CD4-positive, alpha-beta T cell treated with Interleukin-17A for 1 hour (primary cell): ENCODE measurements around the gene TGFBR3.
A peak's percentile ranks its signal among the peaks of the same experiment; 100 is the strongest.

ENCODE experiments used
- DNase-seq: peaks from one replicate; pipeline ENCODE4 v3.0.0-alpha.2; 2020

Gene TGFBR3

DNA sequence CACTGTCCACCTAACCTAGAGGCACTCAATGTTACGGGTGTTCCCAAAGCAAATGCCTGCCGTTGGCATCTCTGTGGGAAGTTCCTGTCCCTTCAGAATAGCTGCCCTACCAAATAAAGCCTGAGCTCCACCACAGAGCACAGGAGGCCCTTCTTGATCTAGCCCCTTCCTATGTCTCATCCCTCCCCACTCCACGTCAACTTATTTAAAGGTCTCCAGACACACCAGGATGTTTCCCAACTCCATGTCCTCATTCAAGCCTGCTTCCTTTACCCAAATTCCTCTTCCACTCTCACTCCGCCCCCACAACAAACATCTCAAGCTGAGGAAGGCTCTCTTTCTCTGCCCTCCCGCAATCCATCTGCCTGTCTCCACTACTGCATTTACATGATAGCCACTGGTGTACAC lies 87.7 kb downstream of the TGFBR3 start:
- DNase-seq: no peak

DNA sequence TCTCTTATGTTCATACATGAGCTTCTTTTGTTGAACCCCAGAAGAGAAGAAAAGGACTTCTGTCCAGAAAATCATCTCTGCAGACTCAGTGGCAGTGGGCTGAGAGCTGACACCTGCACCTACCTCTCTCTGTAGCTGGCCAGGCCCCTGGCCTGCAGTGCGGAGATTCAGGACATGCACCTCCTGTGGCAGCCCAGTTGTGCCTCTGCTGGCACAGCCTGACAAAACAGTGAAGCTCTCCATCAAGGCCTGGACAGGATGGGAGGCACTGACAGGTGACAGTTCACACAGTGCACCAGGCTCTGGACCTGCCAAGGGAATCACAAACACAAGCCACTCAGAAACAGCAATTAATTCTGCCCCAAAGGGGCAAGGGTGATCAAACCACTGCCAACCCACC lies 88.8 kb downstream of the TGFBR3 start:
- no peak for DNase-seq

DNA sequence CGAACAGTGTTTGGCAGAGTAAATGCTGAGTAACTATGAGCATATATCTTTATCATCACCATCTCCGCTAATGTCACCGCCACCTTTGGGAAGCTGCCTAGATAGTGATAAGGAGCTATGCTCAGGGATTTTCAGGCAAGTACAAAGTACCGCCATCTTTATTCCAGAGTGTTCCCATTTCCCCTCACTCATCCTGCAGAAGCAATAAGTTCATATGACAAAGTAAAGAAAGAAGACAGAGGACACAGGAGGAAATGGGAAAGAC lies 89.6 kb downstream of the TGFBR3 start:
- no peak for DNase-seq

DNA sequence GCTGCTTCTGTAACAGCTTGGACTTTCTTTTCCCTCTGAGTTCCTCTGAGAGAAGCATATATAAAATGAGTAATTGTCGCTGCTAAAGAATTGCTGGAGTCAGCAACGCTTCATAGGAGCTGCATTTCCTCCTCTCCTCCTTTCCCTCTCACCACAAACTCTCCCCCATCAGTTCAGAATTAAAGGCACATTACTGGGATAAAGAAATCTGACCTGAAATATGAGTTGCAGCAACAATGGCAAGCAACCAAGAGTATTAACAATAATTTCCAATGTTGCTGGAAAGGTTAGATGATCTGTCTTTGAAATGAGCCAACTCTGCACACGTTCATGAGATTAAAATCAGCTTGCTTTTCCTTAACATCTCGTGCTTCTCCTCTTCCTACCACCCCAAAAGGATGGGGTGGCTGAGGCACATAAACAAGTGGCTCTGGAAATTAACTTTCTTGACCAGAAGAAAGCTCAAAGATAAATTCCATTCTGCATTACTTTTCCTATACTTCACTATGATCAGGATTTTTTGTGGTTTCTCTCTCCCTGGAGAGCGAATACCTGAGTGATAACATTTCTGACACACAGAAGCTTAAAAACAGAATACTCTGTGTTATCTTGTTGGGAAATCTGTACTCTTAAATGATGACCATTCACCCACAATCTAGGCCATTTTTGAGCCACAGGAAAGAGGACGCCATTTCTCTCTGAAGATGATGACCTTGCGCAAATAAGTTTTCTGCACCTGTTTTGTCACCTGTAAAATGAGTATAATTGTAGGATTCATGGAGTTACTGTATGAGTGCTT lies 90.2 kb downstream of the TGFBR3 start:
- DNase-seq: no peak

DNA sequence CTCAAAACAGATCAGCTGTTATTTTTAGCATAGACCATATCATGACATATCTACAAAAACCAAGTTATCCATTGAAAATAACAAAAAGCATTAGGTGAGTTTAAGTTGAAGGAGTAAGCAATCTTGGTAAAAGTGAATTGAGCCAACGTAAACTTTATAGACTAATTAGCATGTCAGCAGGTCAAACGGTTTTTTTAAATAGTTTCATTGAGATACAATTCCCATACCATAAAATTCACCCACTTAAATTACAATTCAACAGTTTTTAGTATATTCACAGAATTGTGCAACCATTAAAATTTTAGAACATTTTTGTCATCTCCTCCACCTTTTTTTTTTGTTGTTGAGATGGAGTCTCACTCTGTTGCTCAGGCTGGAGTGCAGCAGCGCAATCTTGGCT lies 92.1 kb downstream of the TGFBR3 start:
- no peak for DNase-seq

DNA sequence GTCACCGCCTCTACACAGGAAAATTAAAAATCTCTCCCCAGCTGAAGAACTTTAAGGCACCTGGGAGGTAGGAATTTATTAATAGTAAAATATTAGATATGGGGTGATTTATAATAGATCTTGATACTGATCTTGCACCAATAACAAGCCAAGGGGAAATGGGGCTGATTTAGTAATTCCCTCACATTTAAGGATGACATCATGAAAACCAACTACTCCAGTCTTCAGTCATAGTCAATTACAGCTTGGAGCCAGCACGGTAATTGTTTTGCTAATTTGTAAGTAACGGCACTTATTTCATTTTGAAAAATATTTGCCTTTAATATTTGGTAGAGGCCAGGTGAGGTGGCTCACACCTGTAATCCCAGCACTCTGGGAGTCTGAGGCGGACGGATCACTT lies 92.8 kb downstream of the TGFBR3 start:
- DNase-seq: no peak

DNA sequence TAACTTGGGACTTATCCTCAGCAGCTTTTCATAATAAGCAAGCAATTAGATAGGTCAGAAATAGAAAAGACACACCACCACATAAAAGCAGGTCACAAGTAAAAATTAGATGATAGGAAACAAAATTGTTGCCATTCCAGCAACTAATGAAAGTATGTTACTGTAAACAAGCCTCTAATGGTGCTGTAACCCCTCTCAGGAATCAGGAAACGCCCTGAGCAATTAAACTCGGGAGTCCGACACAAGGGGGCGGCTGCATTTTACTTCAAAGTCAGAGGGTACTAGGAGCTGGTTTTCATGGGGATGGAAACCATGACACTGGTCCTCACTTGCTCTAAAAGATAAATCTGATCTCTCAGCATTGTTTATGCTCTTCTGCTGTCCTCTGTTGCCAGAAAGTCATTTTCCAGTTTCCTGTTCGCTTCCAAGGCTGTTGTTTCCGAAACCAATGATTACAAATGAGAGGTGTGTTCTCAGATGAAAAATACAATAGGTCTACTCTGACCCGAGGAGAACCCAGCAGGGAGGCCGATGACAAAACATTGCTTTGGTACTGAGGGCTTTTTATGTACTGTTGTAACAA lies 93.4 kb downstream of the TGFBR3 start:
- no peak for DNase-seq

DNA sequence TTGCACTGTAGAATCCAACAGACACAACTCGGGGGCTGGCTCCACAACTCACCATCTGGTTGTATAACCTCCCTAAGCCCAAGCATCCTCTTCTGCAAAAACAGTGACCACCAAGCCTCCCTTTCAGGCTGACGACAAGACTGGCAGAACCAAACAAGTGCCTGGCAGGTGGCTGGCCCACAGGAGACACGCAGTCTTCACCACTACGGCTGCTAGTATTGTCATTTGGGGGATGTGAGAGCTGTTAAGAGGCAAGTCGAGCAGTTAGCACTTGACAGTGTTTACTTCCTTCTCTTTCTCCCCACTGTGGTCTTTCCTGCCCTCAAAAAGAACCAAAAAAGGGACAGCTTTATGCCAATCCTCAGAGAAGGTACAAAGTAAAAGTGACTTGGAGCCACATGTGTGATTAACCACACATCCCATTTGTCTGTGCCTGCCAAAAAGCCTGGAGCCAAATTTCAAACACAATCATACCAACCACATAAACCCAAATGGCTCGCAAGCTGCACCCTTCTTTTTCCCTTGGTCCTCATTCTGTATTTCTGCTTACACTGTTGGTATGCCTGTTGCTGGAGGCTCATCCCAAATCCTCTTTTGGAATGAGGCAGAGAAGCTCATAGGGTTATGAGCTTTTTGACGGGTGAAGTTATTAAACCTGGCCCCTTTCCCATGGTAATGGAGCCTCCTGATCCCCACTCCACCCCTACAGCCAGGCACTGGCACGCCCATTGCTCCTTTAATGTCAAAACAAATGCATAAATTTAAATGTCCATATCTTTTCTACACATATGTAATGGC lies 94.1 kb downstream of the TGFBR3 start:
- DNase-seq: peak; percentile 21

DNA sequence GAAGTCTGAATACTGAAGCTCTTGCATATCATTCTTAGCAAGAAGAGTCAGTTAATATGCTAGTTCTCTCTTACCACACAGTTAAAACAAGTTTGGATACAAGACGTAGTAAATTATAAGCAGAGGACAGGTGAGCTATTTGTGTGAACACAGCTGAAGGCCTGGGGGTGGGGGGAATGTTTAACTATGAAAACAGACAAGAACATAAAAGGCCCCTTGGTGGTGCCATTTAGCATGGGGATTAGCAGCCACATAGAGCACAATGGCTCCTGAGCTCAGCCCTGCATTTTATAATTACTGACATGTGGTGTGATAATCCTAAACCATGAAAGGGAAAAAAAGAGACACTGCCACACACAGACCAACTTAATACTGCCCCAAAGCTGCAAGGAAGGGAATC lies 94.8 kb downstream of the TGFBR3 start:
- peak; percentile 5 for DNase-seq

DNA sequence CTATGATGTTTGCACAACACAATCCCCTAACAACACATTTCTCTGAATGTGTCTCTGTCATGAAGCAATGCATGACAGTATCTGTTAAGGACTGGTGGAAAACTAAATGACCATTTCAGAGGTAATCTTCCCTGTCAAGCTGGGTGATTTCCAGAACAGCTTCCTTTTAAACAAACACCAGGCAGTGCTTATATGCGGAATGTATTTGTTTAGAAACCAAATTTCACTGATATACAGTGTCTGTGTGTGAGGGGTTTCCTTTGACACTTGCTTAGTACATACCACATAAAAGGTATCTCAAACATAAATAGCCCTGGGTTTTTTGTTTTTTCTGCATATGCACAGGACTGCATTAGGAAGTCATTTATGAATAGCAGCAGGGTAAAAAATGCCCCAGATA lies 95.6 kb downstream of the TGFBR3 start:
- no peak for DNase-seq

DNA sequence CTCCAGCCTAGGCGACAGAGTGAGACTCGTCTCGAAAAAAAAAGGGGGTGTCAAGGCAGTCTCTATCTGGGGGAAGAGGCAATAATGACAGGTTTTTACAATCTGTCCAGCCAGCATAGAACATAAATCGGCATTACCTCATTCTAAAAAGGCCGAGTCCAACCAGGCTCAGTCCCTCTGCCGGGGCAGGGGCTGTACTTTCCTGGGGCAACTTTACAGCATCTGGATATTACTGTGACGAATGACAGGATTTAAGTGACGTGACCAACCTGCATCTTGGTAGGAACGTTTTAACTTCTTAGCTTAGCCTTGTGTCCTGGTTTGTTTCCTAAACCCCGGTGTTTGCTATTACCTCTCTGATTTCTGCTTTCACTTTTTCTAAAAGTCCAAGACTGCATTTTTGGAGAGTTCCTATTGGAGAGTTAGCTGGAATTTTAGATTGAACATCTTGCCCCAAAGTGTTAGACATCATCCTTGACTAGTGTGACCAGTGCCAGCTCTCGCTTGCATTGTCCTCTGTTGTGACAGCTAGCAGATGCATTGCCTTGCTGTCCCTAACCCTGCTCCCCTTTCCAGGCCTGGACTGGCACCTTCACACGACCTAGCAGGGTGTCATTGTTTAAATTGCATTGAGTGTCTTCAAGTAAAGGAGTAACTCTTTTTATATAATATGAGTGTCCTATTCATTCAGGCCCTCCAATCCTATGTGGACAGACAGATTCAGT lies 96.5 kb downstream of the TGFBR3 start:
- DNase-seq: no peak

DNA sequence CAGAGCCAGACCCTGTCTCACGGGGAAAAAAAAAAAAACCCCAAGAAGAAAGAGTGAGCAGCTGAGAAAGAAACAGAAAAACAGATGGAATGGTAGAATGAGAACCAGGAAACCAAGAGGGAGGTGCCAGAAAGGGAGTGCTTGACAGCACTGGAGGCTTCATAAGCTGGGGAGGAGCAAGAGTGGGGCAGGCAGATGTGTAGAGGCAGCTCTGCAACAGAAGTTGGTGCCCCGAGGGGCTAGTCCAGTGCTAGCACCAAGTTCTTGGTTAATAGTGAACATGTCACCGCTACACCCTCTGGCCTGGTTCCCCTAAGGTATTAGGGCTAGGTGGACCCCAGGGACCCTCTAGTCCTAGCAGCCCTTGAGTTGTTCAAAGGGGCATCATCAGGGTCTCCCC lies 98.0 kb downstream of the TGFBR3 start:
- DNase-seq: no peak

DNA sequence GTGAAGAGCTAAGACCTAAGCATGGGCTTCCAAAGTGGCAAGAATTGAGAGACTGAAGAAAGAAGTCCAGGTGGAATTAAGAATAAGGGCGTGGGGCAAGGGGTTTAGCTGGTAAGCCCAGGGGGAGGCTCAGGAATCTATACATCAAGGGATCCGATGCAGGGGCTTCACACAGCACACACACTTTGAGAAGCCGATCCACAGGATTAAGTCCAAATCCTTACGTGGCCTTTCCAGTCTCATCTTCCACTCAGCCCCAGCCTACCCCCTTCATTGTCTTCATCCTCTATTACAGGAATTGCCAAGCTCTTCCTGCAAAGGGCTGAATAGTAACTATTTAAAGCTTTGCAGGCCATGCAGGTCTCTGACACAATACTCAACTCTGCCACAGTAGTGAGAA lies 101.3 kb downstream of the TGFBR3 start:
- DNase-seq: no peak

DNA sequence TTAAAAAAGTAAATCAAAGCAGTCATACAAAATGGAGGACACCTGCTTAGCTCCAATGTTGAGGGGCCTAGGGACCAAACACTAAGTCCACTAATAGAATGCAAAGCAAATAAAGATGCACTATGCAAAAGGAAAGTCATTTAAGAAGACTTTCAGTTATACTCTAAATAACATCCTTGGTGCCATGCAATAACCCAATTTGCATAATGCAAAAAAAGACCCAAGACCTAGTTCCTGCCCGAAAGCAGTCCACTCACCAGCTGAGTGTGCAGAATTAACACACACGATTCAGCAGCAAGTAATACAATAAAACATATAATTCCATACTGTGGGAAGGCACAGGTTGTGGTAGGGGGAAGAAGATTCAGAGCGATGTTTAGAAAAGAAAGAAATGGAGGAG lies 101.8 kb downstream of the TGFBR3 start:
- DNase-seq: no peak

DNA sequence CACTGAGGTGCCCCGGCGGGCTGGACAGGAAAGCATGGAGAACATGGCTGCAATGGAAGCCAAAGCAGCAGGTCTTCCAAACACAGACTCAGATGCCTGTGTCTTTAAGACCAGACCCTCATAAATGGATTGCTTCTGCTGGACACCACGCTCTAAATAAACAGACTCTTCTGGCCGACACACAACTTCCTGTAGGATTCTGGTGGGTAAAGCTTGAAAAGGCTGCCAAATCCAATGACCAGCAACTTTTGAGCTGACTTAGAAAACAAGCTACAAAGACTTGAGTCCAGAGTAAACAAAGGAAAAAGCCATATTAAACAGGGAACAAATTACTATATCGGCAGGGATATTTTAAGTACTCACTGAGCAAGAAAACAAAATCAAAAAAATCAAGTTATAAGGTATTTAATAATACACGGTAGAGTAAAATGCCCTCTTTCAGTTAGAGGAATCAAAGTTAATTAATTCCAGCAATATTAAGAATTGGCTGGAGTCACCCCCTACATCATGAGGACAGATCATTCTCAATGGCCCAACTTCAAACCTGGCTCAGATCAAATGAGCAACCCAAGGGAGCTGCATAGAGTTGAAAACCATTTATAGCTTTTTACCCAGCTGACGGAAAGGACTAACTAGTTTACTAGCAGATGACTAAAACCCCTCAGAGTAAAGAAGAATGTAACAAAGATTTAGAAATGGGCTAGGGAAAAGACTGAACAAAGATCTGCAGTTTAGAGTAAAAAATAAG lies 102.4 kb downstream of the TGFBR3 start:
- no peak for DNase-seq

DNA sequence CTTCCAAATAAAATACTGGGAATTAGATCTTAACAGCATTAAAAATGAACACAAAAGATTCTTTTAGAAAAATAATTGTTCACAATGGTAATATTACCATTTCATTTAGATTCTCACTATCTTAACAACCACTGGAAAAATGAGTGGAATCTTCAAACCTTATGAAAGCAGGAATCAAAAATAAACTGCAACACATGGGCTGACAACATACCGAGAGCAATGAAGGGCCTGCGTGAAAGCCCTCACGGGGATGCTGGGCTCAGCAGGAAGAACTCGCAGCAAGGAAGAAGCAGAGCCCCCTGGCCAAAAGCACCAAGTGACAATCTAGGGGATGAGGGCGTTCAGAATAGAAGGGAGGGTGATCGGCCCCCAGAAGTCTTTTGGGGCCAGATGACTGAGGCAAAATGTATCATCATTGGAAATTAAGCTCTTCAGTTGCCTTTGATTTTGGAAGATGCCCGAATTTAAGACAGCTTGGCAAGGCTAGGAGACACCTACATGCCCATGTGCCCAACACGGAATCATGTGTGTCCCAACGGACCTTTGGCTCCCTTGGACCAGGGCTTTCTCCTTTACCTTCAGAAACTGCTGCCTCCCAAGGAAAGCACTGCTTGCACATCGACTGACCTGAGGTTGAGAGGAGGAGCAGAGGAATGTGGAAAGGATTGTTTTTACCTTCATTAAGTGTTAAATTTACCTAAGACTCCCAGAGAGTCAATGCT lies 103.9 kb downstream of the TGFBR3 start:
- DNase-seq: no peak

DNA sequence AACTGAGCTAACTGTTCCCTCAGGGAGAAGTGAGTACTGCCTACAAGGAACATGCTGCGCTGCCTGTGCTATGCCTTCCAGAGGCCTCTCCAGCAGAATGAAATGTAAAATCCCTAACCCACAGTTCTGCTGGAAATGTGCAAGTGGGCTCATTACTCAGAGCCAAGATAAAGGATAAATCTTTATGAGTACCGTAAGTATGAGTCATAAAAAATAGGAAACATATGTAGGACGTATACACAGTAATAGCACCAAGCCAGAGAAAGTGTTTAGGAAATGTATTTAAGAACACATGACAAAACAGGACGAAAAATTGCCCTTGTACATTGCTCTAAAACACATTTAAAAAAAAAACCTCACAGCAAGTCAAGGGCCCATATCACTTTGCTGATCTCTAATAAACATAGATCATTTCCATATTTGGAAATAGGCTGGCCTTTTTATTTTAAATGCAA lies 104.6 kb downstream of the TGFBR3 start:
- no peak for DNase-seq

DNA sequence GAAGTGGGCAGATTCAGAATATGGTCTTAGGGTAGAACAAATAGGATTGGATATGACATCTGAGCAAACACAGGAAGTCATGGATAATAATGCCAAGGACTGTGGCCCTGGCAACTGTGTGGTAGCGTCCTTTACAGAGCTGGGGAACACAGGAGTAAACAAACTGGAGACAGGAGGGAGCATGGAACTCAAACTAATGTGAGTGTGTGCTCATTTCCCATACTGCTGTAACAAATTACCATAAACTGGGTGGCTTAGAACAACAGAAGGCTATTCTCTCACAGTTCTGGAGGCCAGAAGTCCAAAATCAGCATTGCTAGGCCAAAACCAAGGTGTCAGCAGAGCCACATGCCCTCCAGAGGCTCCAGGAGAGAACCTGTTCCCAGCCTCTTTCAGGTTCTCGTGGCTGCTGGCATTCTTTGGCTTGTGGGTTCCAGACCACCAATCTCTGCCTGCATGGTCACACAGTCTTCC lies 106.4 kb downstream of the TGFBR3 start:
- DNase-seq: no peak

DNA sequence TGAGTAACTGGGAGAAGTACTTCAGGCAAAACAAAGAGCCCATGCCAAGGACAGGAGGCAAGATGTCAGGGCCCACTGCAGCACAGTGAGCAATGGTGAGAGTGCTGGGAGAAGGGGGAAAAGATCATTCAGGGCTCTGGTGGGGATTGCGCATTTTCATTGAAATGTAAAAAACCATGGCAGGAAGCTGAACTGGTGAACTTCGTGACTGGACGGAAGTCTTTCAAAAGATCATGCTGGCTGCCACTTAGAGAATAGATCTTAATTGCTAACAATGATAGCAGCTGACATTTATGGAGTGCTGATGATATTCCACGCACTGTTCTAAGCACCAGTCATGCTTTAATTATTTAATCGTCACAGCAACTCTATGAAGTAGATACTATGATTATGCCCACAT lies 107.0 kb downstream of the TGFBR3 start:
- no peak for DNase-seq

DNA sequence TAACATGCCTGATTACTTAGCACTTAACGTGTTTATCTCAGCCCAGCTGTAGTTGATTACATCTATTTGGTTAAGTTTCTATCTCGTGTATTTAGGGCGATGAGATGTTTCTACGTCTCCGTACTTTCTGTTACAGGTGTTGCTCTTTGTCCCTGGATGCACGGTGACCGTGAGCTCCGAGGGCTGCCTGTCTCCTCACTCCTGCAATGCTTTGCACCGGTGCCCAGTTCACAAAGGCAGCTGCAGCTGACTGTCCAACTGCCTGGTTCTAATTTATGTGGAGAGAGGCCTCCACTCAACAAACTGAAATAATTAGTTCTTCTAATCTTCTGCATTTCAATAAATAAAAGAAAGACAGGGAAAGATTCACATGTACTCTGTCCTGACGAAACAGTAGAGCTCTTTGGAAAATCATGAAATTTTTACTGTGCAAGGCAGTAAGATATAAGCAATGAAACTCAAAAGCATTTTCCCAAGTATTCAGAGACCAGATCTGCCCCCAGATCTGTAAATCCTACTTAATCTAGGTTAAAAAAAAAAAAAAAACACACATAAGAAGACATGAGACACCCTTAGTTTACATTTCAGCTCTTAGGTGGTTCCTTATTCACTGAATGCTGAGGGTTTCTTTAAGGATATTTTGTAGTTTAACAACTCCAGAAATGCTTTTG lies 108.2 kb downstream of the TGFBR3 start:
- DNase-seq: no peak

DNA sequence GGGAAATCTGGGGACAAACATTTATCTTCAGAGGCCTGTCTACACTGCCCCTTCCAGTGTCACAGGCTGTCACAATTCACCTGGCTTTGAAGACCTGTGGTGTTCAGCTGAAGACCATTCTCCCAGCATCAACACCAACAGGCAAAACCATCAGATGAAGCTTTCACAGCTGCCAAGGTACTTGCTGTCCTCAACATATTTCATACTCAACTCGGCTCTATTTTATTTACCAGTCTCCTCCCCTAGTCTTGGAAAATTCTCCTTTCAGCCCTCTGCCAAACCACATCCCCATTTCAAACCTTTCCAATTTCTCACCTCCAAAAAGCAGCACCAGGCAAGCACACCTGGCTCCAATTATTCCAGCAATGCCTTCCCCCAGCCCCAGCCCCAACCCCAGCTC lies 108.8 kb downstream of the TGFBR3 start:
- no peak for DNase-seq
